Gastrocnemius medialis (tissue), 4 donors: Measurements from ENCODE around the gene DHRSX.

Experiments
- POLR2A ChIP-seq, 2 donors: fragments of 450-650 bp; IDR thresholded peaks; one replicate each; pipeline ENCODE4 v1.6.1; 2017; ENCODE audit warnings: antibody characterized with exemption in 2 of 2, mild to moderate bottlenecking in 2 of 2, moderate library complexity in 2 of 2
- TF ChIP-seq, protein P1 (sequence below), 5 experiments: fragments of 450-650 bp in 3 of 5; fragments of 200-600 bp in 2 of 5; sonication (generic) in 2 of 5; IDR thresholded peaks in 4 of 5; conservative IDR thresholded peaks in 1 of 5; 1 replicate in 4 of 5; 2 replicates in 1 of 5; pipeline ENCODE4 v1.5.1; 2016 to 2019; ENCODE audit warnings: antibody characterized with exemption in 5 of 5, mild to moderate bottlenecking in 3 of 5, moderate library complexity in 3 of 5

DNA sequence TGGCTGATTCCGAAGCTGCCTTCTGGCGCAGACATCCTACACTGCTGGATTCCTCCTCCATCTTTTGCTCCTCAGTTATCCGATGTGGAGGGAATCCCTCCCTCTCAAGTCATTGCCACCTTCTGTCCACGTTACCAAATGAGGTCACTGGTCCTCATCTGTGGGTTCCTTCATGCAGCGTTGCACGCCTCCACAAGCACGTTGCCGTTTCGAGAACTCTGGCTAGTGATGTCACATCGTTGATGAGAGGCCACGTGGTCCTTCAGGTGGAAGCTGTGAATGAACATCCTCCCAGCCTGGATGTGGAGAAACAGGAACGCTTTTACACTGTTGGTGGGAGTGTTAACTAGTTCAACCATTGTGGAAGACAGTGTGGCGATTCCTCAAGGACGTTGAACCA, 323.2 kb downstream of the DHRSX start:
- TF ChIP-seq, protein P1, sequence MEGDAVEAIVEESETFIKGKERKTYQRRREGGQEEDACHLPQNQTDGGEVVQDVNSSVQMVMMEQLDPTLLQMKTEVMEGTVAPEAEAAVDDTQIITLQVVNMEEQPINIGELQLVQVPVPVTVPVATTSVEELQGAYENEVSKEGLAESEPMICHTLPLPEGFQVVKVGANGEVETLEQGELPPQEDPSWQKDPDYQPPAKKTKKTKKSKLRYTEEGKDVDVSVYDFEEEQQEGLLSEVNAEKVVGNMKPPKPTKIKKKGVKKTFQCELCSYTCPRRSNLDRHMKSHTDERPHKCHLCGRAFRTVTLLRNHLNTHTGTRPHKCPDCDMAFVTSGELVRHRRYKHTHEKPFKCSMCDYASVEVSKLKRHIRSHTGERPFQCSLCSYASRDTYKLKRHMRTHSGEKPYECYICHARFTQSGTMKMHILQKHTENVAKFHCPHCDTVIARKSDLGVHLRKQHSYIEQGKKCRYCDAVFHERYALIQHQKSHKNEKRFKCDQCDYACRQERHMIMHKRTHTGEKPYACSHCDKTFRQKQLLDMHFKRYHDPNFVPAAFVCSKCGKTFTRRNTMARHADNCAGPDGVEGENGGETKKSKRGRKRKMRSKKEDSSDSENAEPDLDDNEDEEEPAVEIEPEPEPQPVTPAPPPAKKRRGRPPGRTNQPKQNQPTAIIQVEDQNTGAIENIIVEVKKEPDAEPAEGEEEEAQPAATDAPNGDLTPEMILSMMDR (IDR thresholded peaks at IDR 0.05 in 4 of 5, conservative IDR thresholded peaks at IDR 0.05 in 1 of 5) = no peak
- TF ChIP-seq POLR2A (IDR thresholded peaks at IDR 0.05) = no peak
